Activated B cell treated with CpG ODN at 0.5 μM for 24 hours (primary cell): ENCODE results near the gene PRRC2B. TPM values are rescaled to one million over a fixed set of nuclear protein-coding genes. Genes with fewer than 3 reads are reported as not detected.

Experiments
- ATAC-seq: fragments of 200-7000 bp; cut with Tn5 transposase; one replicate; pipeline ENCODE4 v1.10.0; 2021; ENCODE audit warnings: low read depth, mild to moderate bottlenecking, moderate library complexity
- CTCF ChIA-PET: fragments of 350-600 bp; sonication (Branson Sonifier 250); formaldehyde crosslinking; loops from one replicate; lab custom pipeline; 2021; ENCODE audit warnings: antibody characterized with exemption; lab: Charles Lee
- POLR2A ChIA-PET: fragments of 350-600 bp; sonication (Branson Sonifier 250); formaldehyde crosslinking; loops from one replicate; lab custom pipeline; 2021; ENCODE audit warnings: antibody characterized with exemption; lab: Charles Lee
- DNase-seq: peaks from one replicate; pipeline ENCODE4 v3.0.0; 2022
- H3K27ac Mint-ChIP-seq: one replicate; pipeline ENCODE4 v1.8.0; 2020; ENCODE audit warnings: mixed read lengths
- H3K27me3 Mint-ChIP-seq: one replicate; pipeline ENCODE4 v1.8.0; 2021; ENCODE audit warnings: mixed read lengths
- H3K36me3 Mint-ChIP-seq: one replicate; pipeline ENCODE4 v1.8.0; 2021; ENCODE audit warnings: low read depth, mixed read lengths
- H3K4me1 Mint-ChIP-seq: one replicate; pipeline ENCODE4 v1.8.0; 2021; ENCODE audit warnings: mixed read lengths
- H3K4me3 Mint-ChIP-seq: one replicate; pipeline ENCODE4 v1.8.0; 2020; ENCODE audit warnings: mild to moderate bottlenecking, mixed read lengths
- H3K9me3 Mint-ChIP-seq: one replicate; pipeline ENCODE4 v1.8.0; 2020; ENCODE audit warnings: mixed read lengths
- CTCF ChIP-seq: fragments of 200-600 bp; IDR thresholded peaks from one replicate; pipeline ENCODE4 v1.8.0; 2022; ENCODE audit warnings: antibody characterized with exemption, mild to moderate bottlenecking
- intact Hi-C: fragments of 100-400 bp; cut with micrococcal nuclease; formaldehyde crosslinking; loops from one replicate; pipeline ENCODE4 v1.15.1; 2024
- total RNA-seq: library from RNA; stranded (reverse); gene quantifications from 2 replicates; pipeline ENCODE4 v1.2.3, GENCODE V29; 2022

PRRC2B gene
- total RNA-seq, 1 donor from 2014 or later, result 206 TPM

DNA sequence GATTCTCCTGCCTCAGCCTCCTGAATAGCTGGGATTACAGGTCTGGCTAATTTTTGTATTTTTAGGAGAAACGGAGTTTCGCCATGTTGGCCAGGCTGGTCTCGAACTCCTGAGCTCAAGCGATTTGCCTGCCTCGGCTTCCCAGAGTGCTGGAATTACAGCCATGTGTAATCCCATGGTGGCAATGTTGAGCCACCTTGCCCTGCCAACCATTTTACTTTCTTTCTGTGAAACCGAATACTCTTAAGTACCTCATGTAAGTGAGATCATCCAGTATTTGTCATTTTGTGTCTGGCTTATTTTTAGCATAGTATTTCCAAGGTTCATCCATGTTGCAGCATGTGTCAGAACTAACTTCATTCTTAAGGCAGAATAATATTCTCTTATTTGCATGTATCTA lies 8.2 kb downstream of the PRRC2B start:
- Mint-ChIP-seq H3K4me3 (no peak overlapping the region), H3K36me3 (peaks cover 33% of the 10 kb centered on the region), H3K27me3 (no peaks in the 10 kb centered on the region), H3K27ac (peak overlapping the region; percentile 53), H3K9me3 (no peaks in the 10 kb centered on the region), H3K4me1 (peaks cover 84% of the 10 kb centered on the region)
- CTCF ChIA-PET, result no interaction called here
- DNase-seq, result no peak
- intact Hi-C loops, result no loop called here
- no peak for ATAC-seq
- POLR2A ChIA-PET, result no interaction called here
- no peak for TF ChIP-seq CTCF

DNA sequence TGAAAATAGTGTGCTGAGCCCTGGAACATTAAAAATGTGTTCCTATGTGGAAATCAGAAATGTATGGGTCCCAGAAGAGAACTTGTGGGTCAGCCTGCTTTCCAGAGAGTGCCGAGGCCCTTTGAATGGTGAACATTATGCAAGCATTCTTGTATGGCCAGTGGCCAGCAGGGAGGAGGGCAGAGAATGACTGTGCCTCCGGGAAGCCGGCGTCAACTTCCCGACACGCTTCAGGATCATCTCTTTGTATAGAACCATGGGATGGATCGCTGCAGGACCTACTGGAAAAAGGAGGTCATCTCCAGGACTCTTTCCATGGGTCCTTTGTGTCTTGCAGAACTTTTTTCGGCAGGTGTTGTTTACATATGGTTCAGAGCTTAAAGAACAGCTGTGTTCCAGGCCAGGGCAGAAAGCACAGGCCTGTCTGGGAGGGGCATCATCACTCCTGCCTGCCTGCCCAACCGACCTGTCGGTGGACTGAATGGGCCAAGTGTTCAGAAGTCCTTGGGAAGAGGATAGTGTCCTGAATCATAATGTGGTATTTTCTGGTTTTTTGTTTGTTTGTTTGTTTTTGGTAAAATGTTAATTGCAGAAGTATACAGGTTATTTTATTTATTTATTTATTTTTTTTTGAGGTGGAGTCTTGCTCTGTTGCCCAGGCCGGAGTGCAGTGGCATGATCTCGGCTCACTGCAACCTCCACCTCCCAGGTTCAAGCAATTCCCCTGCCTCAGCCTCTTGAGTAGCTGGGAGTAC lies 9.0 kb downstream of the PRRC2B start:
- ATAC-seq (no peak), DNase-seq (no peak)
- POLR2A ChIA-PET, result interaction anchor here (0.6 to 0.7 kb wide), 2 partner anchors 26 to 207 kb away, joined by 3 to 4 read pairs; no protein-coding TSS in a partner anchor
- no peak for TF ChIP-seq CTCF
- peak overlapping the region; percentile 11 for H3K4me3 Mint-ChIP-seq
- H3K36me3 Mint-ChIP-seq, result peaks cover 30% of the 10 kb centered on the region
- peaks cover 84% of the 10 kb centered on the region for H3K4me1 Mint-ChIP-seq
- no peaks in the 10 kb centered on the region for H3K9me3 Mint-ChIP-seq
- intact Hi-C loops, result no loop called here
- no peaks in the 10 kb centered on the region for H3K27me3 Mint-ChIP-seq
- CTCF ChIA-PET, result no interaction called here
- peak overlapping the region; percentile 53 for H3K27ac Mint-ChIP-seq

DNA sequence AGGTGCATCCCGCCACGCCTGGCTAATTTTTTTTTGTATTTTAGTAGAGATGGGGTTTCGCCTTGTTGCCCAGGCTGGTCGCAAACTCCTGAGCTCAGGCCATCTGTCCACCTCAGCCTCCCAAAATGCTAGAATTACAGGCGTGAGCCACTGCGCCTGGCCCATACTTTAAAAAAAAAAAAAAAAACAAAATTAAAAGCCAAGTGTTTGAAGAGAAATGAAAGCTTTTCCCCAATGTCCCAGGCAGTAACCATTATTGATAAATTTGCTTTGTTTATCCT lies 9.5 kb downstream of the PRRC2B start:
- peaks cover 84% of the 10 kb centered on the region for H3K4me1 Mint-ChIP-seq
- H3K27ac Mint-ChIP-seq, result no peak overlapping the region
- ChIA-PET POLR2A (interaction anchor here (0.6 to 0.7 kb wide), 3 partner anchors 26 to 208 kb away, joined by 3 to 5 read pairs (median 4); no protein-coding TSS in a partner anchor), CTCF (no interaction called here)
- no peak overlapping the region for H3K4me3 Mint-ChIP-seq
- no peaks in the 10 kb centered on the region for H3K9me3 Mint-ChIP-seq
- ATAC-seq, result no peak
- no peaks in the 10 kb centered on the region for H3K27me3 Mint-ChIP-seq
- H3K36me3 Mint-ChIP-seq, result peaks cover 30% of the 10 kb centered on the region
- intact Hi-C loops, result no loop called here
- TF ChIP-seq CTCF, result no peak
- DNase-seq, result no peak

GRCh38 chr9:131404581-131404980 lies 10.7 kb downstream of the PRRC2B start:
- intact Hi-C loops, result no loop called here
- Mint-ChIP-seq H3K36me3 (peaks cover 30% of the 10 kb centered on the region), H3K27me3 (no peaks in the 10 kb centered on the region), H3K27ac (no peak overlapping the region), H3K4me1 (peaks cover 88% of the 10 kb centered on the region), H3K9me3 (no peaks in the 10 kb centered on the region), H3K4me3 (no peak overlapping the region)
- ATAC-seq (no peak), DNase-seq (no peak)
- no peak for TF ChIP-seq CTCF
- ChIA-PET POLR2A (no interaction called here), CTCF (no interaction called here)

GRCh38 chr9:131404987-131405386 lies 11.1 kb downstream of the PRRC2B start:
- intact Hi-C loops, result no loop called here
- no peaks in the 10 kb centered on the region for H3K9me3 Mint-ChIP-seq
- no peak overlapping the region for H3K4me3 Mint-ChIP-seq
- TF ChIP-seq CTCF, result no peak
- peaks cover 88% of the 10 kb centered on the region for H3K4me1 Mint-ChIP-seq
- POLR2A ChIA-PET, result no interaction called here
- DNase-seq (no peak), ATAC-seq (no peak)
- CTCF ChIA-PET, result no interaction called here
- H3K27ac Mint-ChIP-seq, result no peak overlapping the region
- peaks cover 28% of the 10 kb centered on the region for H3K36me3 Mint-ChIP-seq
- no peaks in the 10 kb centered on the region for H3K27me3 Mint-ChIP-seq
